IPS-20b (cell line): ENCODE measurements around the gene DSCAML1.

ENCODE experiments used
- H3K27ac ChIP-seq: one replicate; pipeline ENCODE4 v1.5.1; 2013; ENCODE audit warnings: low read length
- H3K27me3 ChIP-seq: 2 replicates; pipeline ENCODE4 v1.6.1; 2013; ENCODE audit warnings: mild to moderate bottlenecking, low read length, inconsistent platforms; ENCODE audit not compliant: insufficient read depth
- H3K36me3 ChIP-seq: 2 replicates; pipeline ENCODE4 v1.6.1; 2013; ENCODE audit warnings: low read depth, mild to moderate bottlenecking, inconsistent platforms, low read length, moderate library complexity; ENCODE audit not compliant: insufficient read depth
- H3K4me1 ChIP-seq: 2 replicates; pipeline ENCODE4 v1.6.1; 2013; ENCODE audit warnings: mild to moderate bottlenecking, control low read depth, inconsistent platforms, low read length, moderate library complexity; ENCODE audit not compliant: insufficient read depth
- H3K4me3 ChIP-seq: 2 replicates; pipeline ENCODE4 v1.5.1; 2013; ENCODE audit warnings: mild to moderate bottlenecking, low read length, inconsistent platforms
- H3K9ac ChIP-seq: 2 replicates; pipeline ENCODE4 v1.6.1; 2013; ENCODE audit warnings: low read depth, mild to moderate bottlenecking, inconsistent platforms, low read length, moderate library complexity
- H3K9me3 ChIP-seq: 2 replicates; pipeline ENCODE4 v1.6.1; 2013; ENCODE audit warnings: mild to moderate bottlenecking, low read depth, low read length, inconsistent platforms; ENCODE audit not compliant: insufficient read depth

Gene DSCAML1

GRCh38 chr11:117588166-117588810 lies 208.7 kb downstream of the DSCAML1 start:
- H3K9ac ChIP-seq, result no peak overlapping the region
- H3K4me1 ChIP-seq, result peaks cover 11% of the 10 kb centered on the region
- H3K27me3 ChIP-seq, result peaks cover 28% of the 10 kb centered on the region; the same call in 1 of the 2 replicates
- H3K9me3 ChIP-seq, result no peaks in the 10 kb centered on the region
- H3K27ac ChIP-seq, result no peak overlapping the region
- no peak overlapping the region for H3K4me3 ChIP-seq
- no peaks in the 10 kb centered on the region for H3K36me3 ChIP-seq

GRCh38 chr11:117587416-117587815 lies 209.6 kb downstream of the DSCAML1 start:
- Histone ChIP-seq H3K27me3 (peaks cover 34% of the 10 kb centered on the region; the same call in 1 of the 2 replicates), H3K4me1 (peaks cover 14% of the 10 kb centered on the region), H3K4me3 (no peak overlapping the region), H3K27ac (no peak overlapping the region), H3K9ac (no peak overlapping the region), H3K36me3 (no peaks in the 10 kb centered on the region), H3K9me3 (no peaks in the 10 kb centered on the region)

DNA sequence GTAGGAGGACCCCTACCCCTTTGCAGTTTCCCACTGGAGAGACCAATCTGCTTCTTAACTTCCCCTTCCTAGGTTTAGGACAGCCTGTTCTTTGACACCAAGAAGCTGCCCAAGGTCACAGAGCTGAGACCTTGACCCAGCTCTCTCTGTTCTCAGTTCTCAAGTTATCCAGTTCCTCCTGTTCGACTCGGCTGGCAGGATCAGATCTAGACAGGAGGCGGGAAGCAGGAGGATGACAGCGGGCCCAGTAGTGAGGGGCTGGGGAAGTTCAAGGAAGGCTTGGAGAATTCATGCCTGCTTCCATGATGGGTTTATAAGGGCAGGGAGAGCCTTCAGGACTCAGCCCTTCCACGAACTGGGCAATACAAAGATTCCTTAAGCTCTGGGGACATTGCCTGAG lies 210.6 kb downstream of the DSCAML1 start:
- Histone ChIP-seq H3K9me3 (no peaks in the 10 kb centered on the region), H3K36me3 (no peaks in the 10 kb centered on the region), H3K4me3 (no peak overlapping the region), H3K27me3 (peaks cover 42% of the 10 kb centered on the region; the same call in 1 of the 2 replicates), H3K9ac (no peak overlapping the region), H3K27ac (no peak overlapping the region), H3K4me1 (peaks cover 17% of the 10 kb centered on the region)

DNA sequence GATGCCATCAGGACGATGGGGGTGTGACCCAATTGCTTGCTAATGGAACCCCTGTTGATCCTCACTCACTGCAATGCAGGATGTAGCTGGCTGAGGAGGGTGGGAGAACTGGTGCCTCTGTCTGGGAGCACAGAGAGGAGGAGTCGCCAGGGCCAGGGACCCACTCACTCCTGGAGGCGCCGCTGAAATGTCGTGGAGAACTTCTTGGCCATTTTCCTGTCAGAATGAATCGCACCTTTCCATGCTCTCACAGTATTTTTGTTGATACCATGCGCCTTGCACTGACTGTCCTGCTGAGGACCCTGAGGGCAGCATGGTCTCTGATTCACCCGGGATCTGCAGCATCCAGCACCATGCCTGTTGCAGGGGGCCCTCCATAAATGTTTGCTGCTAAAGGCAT lies 211.4 kb downstream of the DSCAML1 start:
- Histone ChIP-seq H3K27me3 (peaks cover 42% of the 10 kb centered on the region; the same call in 1 of the 2 replicates), H3K4me1 (peaks cover 20% of the 10 kb centered on the region), H3K27ac (no peak overlapping the region), H3K9me3 (no peaks in the 10 kb centered on the region), H3K36me3 (no peaks in the 10 kb centered on the region), H3K9ac (no peak overlapping the region), H3K4me3 (no peak overlapping the region)

- Histone ChIP-seq H3K9ac (no peak overlapping the region), H3K36me3 (no peaks in the 10 kb centered on the region), H3K27me3 (peaks cover 42% of the 10 kb centered on the region; the same call in 1 of the 2 replicates), H3K4me1 (peaks cover 20% of the 10 kb centered on the region), H3K27ac (no peak overlapping the region), H3K9me3 (no peaks in the 10 kb centered on the region), H3K4me3 (peak overlapping the region; percentile 20; the same call in 1 of the 2 replicates)
Observed at GRCh38 chr11:117584056-117584830, 212.8 kb downstream of the DSCAML1 start.

DNA sequence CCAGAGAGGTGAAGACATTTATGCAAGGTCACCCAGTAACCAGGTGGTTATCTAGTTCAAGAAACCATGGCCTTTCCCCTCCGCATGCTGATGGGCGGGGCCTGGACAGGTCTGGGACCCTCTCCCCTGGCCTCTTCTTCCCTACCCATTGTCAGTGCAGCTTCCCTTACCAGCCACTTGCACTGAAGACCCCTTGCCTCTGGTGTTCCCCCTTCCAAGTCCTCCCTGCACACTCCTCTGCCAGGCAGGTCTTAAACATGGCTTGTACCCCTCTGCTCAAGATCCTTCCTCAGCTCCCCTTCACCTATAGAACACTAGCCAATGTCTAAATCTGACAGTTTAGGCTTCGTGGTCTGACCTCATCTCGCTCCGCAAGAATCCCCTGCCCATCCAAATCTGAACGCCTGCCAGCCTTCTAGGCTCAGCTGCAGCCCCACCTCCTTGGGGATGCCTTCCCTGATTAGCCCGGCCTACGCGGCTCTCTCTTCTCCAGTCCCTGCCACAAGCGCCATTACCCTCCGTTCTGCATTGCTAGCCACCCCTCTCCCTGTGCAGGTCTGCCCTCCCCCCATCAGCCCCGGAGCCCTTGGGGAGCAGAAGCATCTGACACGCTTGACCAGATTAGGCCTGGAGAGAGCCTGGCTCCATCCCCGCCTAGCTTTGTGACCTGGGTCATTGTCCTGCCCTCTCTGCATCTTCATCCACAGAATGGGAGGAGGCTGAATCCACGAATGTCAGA lies 213.8 kb downstream of the DSCAML1 start:
- Histone ChIP-seq H3K9me3 (no peaks in the 10 kb centered on the region), H3K27ac (no peak overlapping the region), H3K4me3 (peak overlapping the region; percentile 20; the same call in 1 of the 2 replicates), H3K36me3 (no peaks in the 10 kb centered on the region), H3K27me3 (peaks cover 42% of the 10 kb centered on the region; the same call in 1 of the 2 replicates), H3K4me1 (peaks cover 20% of the 10 kb centered on the region), H3K9ac (no peak overlapping the region)

DNA sequence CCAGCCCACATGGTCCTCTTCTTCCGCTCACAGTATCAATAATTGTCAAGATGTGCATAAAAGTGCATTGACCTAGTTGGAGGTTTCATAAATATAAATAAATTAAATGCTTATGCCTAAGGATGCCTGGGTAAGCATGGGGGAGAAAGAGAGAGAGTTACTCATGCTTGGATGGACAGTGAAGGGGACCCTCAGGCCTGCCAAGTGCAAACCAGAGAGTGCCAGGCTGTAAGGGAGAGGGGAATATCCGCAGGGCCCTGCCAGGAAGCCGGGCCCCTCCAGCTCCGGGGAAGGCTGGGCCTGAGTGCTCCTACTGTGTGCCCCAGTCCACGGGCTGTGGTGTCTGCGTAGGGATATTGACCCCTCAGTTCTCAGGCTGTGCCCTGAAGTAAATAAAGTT lies 214.6 kb downstream of the DSCAML1 start:
- Histone ChIP-seq H3K27ac (no peak overlapping the region), H3K9ac (no peak overlapping the region), H3K9me3 (no peaks in the 10 kb centered on the region), H3K4me1 (peaks cover 20% of the 10 kb centered on the region), H3K36me3 (no peaks in the 10 kb centered on the region), H3K27me3 (peaks cover 42% of the 10 kb centered on the region; the same call in 1 of the 2 replicates), H3K4me3 (no peak overlapping the region)

DNA sequence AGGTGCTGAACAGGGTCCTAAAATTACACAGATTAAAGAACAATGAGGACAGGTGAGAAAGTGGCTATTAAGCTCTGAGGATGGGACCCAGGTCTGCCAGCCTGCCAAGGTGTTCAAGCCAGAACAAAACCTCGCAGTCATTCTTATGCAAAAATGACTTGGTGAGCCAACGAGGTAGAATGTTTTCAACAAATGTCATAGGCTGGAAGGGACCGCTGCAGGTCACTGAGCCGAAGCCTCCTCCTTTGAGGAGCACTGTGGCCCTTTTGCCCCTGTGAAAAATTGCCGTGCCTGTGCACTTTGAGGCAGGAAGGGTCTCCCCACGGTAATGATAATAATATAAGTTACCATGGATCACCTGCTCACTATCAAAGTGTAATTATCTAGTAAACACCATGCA lies 216.2 kb downstream of the DSCAML1 start:
- Histone ChIP-seq H3K27ac (no peak overlapping the region), H3K9ac (no peak overlapping the region), H3K27me3 (peaks cover 34% of the 10 kb centered on the region; the same call in 1 of the 2 replicates), H3K4me3 (no peak overlapping the region), H3K9me3 (no peaks in the 10 kb centered on the region), H3K4me1 (peaks cover 20% of the 10 kb centered on the region), H3K36me3 (no peaks in the 10 kb centered on the region)

GRCh38 chr11:117579161-117579560 lies 217.9 kb downstream of the DSCAML1 start:
- no peaks in the 10 kb centered on the region for H3K9me3 ChIP-seq
- peaks cover 23% of the 10 kb centered on the region; the same call in 1 of the 2 replicates for H3K27me3 ChIP-seq
- no peak overlapping the region for H3K9ac ChIP-seq
- H3K36me3 ChIP-seq, result no peaks in the 10 kb centered on the region
- no peak overlapping the region for H3K4me3 ChIP-seq
- H3K27ac ChIP-seq, result no peak overlapping the region
- H3K4me1 ChIP-seq, result peaks cover 17% of the 10 kb centered on the region

DNA sequence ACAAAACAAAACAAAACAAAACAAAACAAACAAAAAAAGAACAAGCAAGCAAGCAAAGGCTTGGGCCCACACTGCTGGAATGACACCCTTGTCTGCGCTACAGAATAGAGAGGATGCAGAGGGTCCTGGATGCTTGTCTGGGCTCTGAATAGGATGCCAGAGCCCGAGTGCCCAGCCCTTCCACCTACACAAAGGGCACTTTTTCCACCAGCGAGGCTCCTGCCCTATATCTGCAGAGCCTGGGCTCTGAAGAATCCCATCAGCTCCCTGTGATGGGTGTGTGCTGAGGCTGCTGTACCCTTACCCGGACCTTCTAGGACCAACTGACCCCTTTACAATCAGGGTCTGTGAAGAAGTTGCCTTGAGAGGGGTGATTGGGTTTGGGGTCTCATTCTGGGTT lies 221.2 kb downstream of the DSCAML1 start:
- H3K4me3 ChIP-seq, result no peak overlapping the region
- peaks cover 5% of the 10 kb centered on the region; the same call in 1 of the 2 replicates for H3K27me3 ChIP-seq
- no peak overlapping the region for H3K27ac ChIP-seq
- H3K36me3 ChIP-seq, result no peaks in the 10 kb centered on the region
- H3K9me3 ChIP-seq, result no peaks in the 10 kb centered on the region
- H3K9ac ChIP-seq, result no peak overlapping the region
- H3K4me1 ChIP-seq, result peaks cover under 1% of the 10 kb centered on the region; the same call in 1 of the 2 replicates

- no peak overlapping the region for H3K27ac ChIP-seq
- no peak overlapping the region for H3K4me3 ChIP-seq
- no peak overlapping the region for H3K9ac ChIP-seq
- H3K36me3 ChIP-seq, result no peaks in the 10 kb centered on the region
- H3K9me3 ChIP-seq, result no peaks in the 10 kb centered on the region
- peaks cover 5% of the 10 kb centered on the region; the same call in 1 of the 2 replicates for H3K27me3 ChIP-seq
- no peaks in the 10 kb centered on the region for H3K4me1 ChIP-seq
Observed at GRCh38 chr11:117574551-117574950, 222.5 kb downstream of the DSCAML1 start.
